Measurements from ENCODE around the gene ARHGEF40.

The ARHGEF40 gene

DNA sequence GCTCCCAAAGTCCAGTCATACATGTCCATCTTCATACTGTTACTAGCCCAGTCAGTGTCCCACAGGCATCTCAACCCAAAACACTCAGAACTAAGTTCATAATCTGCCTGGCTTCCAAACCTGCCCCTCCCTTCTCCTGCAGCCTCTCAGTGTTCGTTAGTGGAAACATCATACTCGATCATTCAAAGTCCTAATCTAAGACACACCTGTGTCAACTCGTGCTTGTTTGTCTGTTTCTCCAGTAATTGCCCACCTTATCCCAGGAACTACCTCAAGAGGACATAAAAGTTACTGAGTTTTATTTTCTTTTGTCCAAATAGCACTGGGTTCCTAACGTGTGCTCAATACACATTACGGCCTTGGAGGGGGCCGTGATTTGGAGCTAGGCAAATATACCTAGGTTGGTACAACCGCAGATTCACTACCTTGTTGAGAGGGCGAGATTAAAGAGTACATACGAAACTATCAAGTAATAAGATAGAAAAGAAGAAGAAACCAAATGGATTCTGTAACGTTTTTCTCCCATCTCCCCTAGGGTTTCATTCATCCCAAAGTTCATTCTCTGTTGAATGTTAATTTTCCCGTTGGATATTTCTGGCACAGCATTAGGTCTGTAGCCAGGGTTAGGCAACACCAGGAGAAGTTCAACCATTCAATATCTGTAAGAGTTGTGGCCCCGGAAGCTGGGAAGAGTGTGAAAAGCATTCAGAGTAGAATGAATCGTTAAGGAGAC is 9.3 kb upstream of the ARHGEF40 start:
- DNase-seq, result no peak

DNA sequence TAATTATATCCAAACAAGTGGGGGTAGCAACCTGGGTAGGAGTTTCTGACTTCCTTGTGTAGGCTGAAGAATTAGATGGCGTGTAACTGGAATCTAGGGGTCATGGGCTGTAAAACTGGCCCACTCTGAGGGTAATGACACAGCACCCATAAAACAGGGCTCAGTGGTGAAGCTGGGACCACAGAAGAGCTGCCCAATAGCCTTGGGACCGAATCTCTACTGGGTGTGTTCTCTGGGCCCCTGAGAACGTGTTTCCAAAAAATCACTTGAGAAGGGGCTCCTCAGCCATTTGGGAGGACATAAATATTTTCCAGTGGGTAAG is 8.8 kb upstream of the ARHGEF40 start:
- DNase-seq, result no peak

DNA sequence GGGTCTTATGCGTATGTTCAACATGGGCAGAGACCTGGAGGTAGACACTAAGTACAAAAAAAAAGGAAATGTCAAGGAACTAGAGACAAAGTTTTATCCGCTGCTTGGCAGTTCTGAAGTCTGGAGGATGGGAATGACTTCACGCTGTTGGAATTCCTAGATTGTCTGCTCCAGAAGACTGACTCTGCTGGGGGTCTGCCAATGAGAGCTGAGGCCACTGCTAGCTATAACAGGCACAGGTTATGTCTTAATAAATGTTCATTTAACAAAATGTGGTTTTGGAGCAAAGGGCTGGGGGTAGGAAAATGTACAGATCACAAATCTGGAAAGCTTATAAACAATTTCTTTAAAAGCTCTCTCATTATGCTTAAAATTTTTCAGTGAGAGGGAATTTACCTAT is 6.6 kb upstream of the ARHGEF40 start:
- no peak for DNase-seq

DNA sequence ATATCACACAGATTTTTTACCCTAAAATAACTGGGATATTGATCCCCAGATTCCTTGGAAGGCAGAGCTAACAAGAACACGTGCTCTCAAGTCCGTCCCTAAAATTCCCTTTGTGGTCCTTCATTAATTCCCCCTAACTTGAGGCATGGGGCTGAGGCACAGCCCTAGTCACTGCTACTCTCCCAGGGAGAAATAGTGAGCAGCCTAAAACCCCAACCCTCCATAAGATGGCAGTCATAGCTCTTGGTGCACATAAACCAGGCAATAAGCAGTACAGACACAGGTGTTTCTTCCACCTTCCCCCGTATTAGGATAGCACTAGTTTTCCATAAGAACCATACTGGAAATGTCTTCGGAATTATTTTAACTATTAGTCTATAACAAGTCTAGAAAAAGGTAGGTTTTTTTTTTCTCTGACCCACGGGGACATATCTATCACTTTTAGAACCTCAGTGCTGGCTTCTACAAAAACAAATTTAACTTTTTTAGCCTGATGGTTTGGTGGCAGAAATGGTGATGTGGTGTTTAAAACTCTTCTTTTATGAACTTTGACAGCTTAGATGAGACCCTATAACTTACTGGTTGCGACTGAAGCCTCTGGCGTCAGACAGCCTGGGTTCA is 3.1 kb upstream of the ARHGEF40 start:
- no peak for DNase-seq

DNA sequence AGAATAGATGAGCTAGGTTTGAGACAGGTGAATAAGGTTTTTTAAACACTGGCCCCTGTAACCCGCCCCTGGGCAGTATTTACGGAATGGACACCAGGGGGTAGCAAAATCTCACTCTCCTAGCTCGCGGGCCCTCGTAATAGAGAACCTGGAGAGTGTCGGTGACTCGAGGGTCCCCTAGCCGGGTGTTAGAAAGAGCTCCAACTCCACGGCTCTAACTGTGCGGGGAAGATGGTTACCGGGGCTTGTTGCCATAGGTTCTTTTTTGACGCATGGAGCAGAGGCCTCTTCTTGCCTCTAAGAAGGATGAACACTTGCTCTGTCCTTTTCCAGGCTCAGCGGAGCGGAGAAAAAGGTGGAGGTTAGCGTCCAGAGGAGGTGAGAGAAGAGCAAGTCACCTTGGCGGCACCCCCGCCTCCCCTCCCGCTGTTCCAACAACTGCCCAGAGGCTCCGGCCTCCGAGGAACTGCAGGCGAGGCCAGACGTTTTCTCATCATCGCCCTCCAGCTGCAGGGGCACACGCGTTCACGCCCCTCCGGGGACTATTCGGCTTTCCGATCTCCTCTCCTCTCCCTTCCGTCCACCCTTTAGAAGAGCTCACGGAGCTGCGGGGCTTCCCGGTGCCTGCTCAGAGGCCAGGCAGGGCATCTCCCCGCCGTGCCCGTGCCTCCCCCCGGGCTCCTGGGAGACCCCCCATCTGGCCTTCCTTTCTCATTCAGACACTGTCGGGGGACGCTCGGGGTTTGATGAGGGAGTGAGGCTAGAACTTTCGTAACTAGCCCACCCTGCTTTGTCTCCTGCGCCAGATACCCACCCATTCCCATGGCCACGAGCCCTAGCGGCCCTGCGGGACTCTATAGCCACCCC is 1.4 kb upstream of the ARHGEF40 start:
- DNase-seq, result peak; percentile 8

DNA sequence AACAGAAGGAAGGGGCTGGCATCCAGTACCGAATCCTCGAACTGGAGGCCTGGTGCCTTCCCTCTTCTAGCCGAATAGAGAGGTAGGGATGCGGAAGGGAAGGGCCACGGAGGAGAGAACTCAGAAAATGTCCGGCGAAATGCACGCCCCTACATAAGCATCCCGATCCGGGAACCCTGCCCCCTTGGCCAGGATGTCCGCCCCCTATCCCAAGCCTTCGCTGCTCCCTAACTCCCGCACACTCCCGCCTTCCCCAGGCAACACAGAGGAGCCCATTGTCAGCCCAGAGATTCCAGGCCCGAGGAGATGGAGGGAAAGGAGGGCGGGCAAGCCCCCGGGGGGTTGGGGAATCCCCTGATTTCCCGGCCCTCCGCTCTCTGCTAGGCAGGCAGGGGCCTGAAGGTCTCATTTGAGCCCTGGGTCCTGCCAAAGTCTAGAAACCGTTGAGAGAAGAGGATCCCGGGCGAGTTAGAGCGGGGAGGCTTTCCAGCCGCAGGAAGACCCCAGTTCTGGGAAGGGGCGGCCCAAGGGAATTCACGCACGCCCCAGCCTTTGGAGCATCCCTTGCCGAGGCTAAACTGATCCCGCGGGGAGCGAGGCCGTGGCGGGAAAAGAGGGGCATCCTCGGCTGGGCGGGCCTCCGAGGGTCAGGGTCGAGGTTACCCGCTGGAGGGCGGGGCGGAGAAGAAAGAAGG is 569 bp upstream of the ARHGEF40 start:
- DNase-seq, result no peak

DNA sequence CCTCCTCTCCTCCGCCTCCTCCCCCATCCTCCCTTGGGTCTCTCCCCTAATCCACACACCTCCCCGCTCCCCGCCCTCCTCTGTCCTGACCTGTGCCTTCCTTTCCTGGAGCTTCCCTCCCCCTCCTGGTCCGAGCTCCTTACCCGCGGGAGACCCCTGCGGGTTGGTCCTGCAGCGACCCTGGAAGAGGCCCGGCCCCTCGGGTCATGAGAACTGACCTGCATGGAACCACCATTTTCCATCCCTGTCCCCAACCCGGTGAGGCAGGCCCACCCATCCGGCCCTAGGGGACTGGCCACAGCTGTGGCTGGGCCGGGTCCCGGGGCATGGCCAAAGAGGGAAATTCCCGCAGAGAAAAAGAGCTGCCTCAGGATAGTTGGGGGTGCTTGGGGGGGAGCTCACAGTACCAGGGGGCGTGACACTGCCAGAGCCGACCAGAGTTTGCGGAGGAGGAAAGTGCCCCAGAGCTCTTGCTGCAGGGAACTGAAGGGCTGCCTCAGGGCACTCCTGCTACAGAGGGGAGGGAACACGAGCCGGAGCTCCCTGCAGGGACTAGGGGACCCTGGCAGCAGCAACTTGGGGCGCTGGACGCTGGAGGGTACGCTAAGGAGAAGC is 613 bp downstream of the ARHGEF40 start:
- peak; percentile 4 for DNase-seq

DNA sequence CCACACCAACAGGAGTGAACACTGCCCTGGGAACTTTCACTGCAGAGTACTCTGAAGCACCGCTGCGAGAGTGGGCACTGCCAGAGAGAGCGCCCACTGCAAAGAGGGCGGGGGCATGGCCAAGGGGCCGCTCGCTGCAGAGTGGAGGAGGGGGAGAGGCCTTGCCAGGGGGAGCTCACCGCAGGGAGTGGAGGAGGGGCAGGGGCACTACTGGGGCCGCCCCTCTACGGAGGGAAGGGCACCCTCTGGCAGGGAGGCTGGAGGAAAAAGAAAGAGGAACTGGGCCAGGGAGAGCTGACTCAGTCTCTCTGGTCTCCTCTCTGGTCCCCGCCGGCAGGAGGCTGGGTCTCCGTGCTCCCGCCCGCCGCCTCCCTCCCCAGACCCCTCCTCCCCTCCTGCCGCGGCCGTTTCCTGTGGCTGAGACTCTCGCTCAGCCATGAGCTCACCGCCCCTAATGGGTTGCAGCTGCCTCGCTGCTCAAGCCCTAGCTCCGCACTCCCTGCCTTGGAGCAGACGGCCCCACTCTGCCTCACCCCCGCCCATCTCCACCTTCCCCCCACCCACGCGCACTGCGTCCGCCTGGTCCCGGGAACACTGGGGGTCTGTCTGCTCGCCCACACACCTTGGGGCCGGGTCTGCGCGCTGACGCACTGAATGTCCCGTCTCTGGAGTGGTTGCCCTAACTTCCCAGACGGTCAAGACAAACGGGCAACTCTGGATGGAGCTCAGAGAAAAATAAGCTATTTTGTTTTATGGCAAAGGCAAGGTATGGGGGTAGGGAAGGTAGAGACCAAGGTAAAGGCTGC is 1.3 kb downstream of the ARHGEF40 start:
- DNase-seq, result peak; percentile 35

DNA sequence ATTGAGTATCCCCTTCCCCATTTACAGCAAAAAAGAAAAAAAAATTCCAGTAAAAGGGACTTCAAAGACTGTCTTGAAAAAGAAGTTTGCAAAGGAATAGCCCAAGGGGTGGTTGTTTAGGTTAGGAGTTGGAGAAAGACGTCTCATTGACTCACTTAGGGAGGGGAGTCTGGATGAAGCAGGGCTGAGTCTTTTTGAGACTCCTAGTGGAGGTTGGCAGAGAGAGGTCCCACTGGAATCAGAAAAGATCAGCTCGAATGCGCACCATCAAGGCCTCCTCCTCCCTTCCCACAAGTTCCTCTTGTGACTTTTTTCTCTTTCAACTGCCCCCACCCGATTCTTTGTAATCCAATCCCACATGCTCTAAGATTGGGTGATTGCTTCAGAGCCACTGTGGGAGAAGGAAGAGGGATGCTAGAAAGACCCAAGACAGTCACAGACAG is 1.9 kb downstream of the ARHGEF40 start:
- DNase-seq, result no peak

DNA sequence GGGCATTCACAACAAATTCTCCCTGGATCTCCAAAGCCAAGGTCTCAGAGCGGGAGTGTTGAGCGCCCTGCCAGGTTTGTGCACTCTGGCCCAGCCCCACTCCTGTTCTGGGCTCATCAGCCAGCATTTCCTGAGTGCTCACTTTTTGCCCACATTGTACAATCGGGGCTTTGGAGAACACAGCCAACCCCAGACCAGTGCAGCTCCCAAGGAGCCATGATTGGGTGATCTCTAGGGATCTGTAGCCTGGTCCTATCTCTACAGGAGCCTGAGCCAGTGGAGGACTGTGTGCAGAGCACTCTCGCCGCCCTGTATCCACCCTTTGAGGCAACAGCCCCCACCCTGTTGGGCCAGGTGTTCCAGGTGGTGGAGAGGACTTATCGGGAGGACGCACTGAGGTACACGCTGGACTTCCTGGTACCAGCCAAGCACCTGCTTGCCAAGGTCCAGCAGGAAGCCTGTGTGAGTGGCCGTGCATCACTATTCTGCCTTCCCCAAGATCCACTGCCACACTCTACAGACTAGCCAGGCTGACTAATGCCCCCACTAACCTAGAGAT is 2.8 kb downstream of the ARHGEF40 start:
- DNase-seq, result no peak

DNA sequence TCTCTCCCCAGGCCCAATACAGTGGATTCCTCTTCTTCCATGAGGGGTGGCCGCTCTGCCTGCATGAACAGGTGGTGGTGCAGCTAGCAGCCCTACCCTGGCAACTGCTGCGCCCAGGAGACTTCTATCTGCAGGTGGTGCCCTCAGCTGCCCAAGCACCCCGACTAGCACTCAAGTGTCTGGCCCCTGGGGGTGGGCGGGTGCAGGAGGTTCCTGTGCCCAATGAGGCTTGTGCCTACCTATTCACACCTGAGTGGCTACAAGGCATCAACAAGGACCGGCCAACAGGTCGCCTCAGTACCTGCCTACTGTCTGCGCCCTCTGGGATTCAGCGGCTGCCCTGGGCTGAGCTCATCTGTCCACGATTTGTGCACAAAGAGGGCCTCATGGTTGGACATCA is 3.8 kb downstream of the ARHGEF40 start:
- DNase-seq, result no peak

DNA sequence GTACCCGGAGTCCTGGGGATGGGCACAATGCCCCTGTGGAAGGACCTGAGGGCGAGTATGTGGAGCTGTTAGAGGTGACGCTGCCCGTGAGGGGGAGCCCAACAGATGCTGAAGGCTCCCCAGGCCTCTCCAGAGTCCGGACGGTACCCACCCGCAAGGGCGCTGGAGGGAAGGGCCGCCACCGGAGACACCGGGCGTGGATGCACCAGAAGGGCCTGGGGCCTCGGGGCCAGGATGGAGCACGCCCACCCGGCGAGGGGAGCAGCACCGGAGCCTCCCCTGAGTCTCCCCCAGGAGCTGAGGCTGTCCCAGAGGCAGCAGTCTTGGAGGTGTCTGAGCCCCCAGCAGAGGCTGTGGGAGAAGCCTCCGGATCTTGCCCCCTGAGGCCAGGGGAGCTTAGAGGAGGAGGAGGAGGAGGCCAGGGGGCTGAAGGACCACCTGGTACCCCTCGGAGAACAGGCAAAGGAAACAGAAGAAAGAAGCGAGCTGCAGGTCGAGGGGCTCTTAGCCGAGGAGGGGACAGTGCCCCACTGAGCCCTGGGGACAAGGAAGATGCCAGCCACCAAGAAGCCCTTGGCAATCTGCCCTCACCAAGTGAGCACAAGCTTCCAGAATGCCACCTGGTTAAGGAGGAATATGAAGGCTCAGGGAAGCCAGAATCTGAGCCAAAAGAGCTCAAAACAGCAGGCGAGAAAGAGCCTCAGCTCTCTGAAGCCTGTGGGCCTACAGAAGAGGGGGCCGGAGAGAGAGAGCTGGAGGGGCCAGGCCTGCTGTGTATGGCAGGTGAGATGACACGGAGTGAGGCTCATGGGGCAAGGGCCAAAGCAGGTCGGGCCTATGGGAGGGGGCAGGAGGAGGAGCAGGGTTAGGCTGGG is 4.5 kb downstream of the ARHGEF40 start:
- no peak for DNase-seq

DNA sequence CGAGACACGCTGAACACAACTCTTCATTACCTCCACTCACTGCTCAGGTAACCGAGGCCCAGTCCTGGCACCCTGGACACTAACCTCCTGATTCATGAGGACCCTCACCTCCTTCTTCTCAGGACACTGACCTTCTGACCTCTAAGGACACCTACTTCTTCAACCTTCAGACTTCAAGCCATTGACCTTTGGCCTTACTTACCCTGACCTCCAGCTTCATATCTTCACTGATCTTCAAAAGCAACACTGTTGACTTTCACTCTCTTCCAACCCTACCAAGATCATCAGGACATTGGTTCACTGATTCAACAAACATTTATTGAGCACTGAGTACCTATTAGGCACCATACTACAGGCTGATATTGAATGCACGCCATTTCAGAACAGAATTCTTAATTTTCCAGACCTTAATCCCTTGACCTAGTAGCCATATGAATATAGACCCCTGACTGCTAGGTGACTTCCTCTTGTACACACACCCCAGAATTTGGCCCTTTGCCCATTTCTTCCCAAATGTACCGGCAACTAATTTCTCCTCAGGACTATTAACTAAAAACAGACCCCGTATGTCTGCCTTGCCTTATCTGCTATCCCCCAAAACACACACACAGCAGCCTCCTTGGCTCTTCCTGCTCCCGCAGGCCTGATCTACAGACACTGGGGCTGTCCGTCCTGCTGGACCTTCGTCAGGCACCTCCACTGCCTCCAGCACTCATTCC is 5.8 kb downstream of the ARHGEF40 start:
- DNase-seq, result no peak

DNA sequence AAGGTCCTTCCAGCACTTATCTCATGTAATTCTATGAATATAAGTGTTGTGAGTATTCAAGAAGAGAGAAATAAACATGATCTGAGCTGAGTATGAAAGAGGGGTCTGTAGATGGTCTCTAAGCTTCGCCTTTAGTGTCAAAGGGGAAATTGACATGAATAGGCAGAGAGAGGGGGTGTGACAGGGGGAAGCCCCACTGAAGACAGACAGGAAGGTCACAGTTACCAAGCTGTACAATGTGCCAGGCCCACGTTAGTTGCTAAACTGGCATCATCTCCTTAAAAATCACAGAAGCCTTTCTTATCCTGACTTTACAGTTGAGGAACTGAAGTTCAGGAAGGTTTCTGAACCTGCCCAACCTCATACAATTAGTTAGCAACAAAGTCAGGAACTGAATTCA is 7.6 kb downstream of the ARHGEF40 start:
- DNase-seq, result no peak

DNA sequence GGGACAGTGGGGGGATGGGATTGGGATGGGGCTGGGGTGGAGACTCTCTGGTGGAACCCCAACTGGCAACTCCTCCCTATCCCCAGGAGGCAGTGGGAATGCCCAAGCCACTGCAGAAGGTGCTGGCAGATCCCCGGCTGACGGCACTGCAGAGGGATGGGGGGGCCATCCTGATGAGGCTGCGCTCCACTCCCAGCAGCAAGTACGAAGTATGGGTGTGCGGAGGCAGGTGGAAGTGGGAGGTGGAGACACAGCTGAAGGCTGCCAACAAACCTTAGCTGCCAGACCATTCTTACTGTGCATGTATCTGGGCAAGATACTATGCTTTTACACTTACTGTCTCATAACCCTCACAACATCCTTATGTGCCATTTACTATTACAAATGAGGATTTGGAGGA is 8.2 kb downstream of the ARHGEF40 start:
- no peak for DNase-seq

DNA sequence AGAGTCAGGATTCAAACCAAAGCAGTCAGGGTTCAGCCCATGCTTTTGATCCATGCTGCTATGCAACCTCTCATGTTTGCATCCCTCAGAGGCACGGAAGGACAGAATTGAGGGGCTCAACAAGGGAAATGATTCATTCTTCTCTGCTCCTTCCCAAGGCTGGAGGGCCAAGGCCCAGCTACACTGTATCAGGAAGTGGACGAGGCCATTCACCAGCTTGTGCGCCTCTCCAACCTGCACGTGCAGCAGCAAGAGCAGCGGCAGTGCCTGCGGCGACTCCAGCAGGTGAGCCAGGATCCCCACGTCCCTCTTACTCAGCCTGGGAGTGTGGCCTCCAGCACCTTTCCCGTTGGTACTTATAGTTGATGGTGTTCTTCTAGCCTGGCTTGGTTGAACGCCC is 8.6 kb downstream of the ARHGEF40 start:
- no peak for DNase-seq

DNA sequence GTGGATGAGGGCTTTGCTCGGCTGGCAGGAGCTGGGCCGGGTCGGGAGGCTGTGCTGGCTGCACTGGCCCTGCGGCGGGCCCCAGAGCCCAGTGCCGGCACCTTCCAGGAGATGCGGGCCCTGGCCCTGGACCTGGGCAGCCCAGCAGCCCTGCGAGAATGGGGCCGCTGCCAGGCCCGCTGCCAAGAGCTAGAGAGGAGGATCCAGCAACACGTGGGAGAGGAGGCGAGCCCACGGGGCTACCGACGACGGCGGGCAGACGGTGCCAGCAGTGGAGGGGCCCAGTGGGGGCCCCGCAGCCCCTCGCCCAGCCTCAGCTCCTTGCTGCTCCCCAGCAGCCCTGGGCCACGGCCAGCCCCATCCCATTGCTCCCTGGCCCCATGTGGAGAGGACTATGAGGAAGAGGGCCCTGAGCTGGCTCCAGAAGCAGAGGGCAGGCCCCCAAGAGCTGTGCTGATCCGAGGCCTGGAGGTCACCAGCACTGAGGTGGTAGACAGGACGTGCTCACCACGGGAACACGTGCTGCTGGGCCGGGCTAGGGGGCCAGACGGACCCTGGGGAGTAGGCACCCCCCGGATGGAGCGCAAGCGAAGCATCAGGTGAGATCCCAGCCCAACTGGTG is 11.5 kb downstream of the ARHGEF40 start:
- no peak for DNase-seq

DNA sequence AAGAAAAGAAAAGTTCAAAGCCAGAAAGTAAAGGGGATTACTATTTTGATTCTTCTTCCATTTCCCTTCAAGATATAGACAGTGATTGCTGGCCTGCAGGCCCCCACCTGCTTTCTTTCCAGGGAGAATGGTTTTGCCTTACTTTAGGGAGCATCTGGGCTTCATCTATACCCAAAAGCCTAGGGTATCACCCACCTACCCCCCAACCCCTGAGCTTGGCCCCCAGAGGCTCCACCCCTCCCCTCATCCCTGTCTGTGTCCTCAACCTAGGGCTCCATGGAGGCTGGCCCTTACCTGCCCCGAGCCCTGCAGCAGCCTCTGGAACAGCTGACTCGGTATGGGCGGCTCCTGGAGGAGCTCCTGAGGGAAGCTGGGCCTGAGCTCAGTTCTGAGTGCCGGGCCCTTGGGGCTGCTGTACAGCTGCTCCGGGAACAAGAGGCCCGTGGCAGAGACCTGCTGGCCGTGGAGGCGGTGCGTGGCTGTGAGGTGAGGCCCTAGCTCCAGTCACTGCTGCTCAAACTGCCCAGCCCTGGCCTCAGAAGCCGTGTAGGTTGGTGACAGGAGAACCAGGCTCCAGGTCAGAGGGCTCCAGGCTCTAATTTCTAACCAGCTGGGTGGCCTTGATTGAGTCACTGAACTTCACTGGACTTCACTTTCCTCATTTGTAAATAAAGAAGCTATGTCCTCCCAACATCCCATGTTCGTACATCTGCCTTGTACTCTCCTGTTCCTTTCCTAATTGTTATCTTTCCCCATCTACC is 13.6 kb downstream of the ARHGEF40 start:
- DNase-seq, result no peak

DNA sequence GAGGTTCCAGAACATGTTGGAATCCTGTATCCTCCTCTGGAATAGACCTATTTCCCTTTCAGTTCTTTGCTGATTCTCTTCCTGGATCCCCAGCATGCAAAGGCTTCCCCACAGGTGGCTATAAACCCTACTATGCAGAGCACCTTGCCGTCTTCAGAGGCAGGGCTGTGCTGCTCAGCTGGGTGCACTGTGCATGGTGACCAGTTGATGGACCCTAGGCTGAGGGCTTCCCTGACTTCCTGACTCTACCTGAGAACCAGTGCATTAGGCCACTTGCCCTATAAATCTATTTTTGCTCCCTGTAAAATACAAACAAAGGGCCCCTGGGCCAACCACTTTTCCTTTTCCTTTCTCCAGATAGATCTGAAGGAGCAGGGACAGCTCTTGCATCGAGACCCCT is 14.3 kb downstream of the ARHGEF40 start:
- no peak for DNase-seq

Data from stimulated activated CD4-positive, alpha-beta T cell treated with anti-CD3 and anti-CD28 coated beads, Interleukin-12 subunit alpha, Interleukin-12 subunit beta, amount 100 ng/mL, for 4 hours (primary cell).